Keratinocyte (primary cell): ENCODE measurements around the gene PPIG.

Experiments used
- EZH2 ChIP-seq: IDR thresholded peaks from one replicate; pipeline ENCODE4 v1.6.1; 2012; ENCODE audit warnings: inconsistent platforms, mild to moderate bottlenecking, low read length, moderate library complexity
- TF ChIP-seq, protein P1 (sequence below), 3 experiments: IDR thresholded peaks in 1 of 3; conservative IDR thresholded peaks in 1 of 3; optimal IDR thresholded peaks in 1 of 3; 2 replicates in 2 of 3; 3 replicates in 1 of 3; pipeline versions ENCODE3 to v1.5.1; 2011; ENCODE audit warnings: low read length in 3 of 3, mild to moderate bottlenecking in 3 of 3, moderate library complexity in 2 of 3, control low read depth in 1 of 3, inconsistent platforms in 1 of 3; ENCODE audit not compliant: insufficient read depth in 2 of 3; ENCODE audit errors: extremely low read depth in 1 of 3

DNA sequence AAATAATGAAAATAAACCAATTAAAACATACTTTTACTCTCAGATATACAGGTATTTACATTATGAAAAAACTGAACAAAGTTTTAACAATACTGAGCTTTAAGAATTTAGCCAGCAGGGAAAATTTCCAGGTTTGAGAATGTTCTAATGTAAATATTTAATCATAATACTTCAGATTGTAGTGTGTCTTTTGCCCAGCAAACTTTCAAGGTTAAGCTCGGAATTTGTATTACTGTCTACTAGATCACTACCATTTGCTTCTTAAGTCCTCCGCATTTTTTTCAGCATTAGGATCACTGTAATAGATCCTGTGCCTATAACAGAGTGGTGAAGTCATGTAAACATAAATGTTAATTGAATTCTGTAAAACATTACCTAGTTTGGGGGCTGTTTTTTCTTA, 57.3 kb downstream of the PPIG start:
- TF ChIP-seq, protein P1, sequence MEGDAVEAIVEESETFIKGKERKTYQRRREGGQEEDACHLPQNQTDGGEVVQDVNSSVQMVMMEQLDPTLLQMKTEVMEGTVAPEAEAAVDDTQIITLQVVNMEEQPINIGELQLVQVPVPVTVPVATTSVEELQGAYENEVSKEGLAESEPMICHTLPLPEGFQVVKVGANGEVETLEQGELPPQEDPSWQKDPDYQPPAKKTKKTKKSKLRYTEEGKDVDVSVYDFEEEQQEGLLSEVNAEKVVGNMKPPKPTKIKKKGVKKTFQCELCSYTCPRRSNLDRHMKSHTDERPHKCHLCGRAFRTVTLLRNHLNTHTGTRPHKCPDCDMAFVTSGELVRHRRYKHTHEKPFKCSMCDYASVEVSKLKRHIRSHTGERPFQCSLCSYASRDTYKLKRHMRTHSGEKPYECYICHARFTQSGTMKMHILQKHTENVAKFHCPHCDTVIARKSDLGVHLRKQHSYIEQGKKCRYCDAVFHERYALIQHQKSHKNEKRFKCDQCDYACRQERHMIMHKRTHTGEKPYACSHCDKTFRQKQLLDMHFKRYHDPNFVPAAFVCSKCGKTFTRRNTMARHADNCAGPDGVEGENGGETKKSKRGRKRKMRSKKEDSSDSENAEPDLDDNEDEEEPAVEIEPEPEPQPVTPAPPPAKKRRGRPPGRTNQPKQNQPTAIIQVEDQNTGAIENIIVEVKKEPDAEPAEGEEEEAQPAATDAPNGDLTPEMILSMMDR (optimal IDR thresholded peaks at IDR 0.05 in 1 of 3, IDR thresholded peaks at IDR 0.05 in 1 of 3, conservative IDR thresholded peaks at IDR 0.05 in 1 of 3; ENCODE audit: extremely low read depth in 1 of 3, insufficient read depth in 2 of 3, low read length in 3 of 3), result no peak
- TF ChIP-seq EZH2, result no peak
